Tibial artery (tissue), 4 donors: Measurements from ENCODE around the gene UCN.

Experiments used
- DNase-seq, 2 donors: peaks; one replicate each; pipeline ENCODE4 v3.0.0-alpha.2; 2019
- H3K27ac ChIP-seq, 2 donors: fragments of 200-600 bp; sonication (generic) in 1 of 2; 1 replicate in 1 of 2; 2 replicates in 1 of 2; pipeline ENCODE4 v1.5.1; 2018 to 2019; ENCODE audit warnings: mild to moderate bottlenecking in 1 of 2
- H3K27me3 ChIP-seq, 2 donors: fragments of 200-600 bp; sonication (generic) in 1 of 2; one replicate each; pipeline versions ENCODE4 v1.5.1 to v1.6.0; 2016 to 2019
- H3K36me3 ChIP-seq, 3 donors: fragments of 200-600 bp; sonication (generic) in 2 of 3; one replicate each; pipeline ENCODE4 v1.5.1; 2016 to 2019; ENCODE audit warnings: mild to moderate bottlenecking in 2 of 3
- H3K4me1 ChIP-seq, 4 donors: fragments of 200-600 bp; sonication (generic) in 2 of 4; 1 replicate in 3 of 4; 2 replicates in 1 of 4; pipeline ENCODE4 v1.5.1; 2016 to 2019
- H3K4me3 ChIP-seq, 2 donors: fragments of 200-600 bp; sonication (generic) in 1 of 2; 1 replicate in 1 of 2; 2 replicates in 1 of 2; pipeline ENCODE4 v1.5.1; 2018 to 2019; ENCODE audit warnings: mild to moderate bottlenecking in 2 of 2
- H3K9me3 ChIP-seq, 3 donors: fragments of 200-600 bp; sonication (generic) in 1 of 3; one replicate each; pipeline ENCODE4 v1.5.1; 2016 to 2019
- CTCF ChIP-seq, 2 experiments: fragments of 200-600 bp in 1 of 2; fragments of 450-650 bp in 1 of 2; IDR thresholded peaks; one replicate each; pipeline ENCODE4 v1.5.1; 2017 to 2019; ENCODE audit warnings: antibody characterized with exemption in 2 of 2, mild to moderate bottlenecking in 1 of 2, moderate library complexity in 1 of 2
- intact Hi-C: fragments of 100-400 bp; cut with DNase I; formaldehyde crosslinking; loops from one replicate; pipeline ENCODE4 v1.15.0; 2023; ENCODE audit warnings: low total_unique reads

UCN gene

GRCh38 chr2:27258051-27258450, 50.2 kb downstream of the UCN start:
- H3K4me3 ChIP-seq: no peak overlapping the region
- peaks cover 0 to 59% of the 10 kb centered on the region in 2 donors for H3K27me3 ChIP-seq
- no peak for DNase-seq
- TF ChIP-seq CTCF (IDR thresholded peaks at IDR 0.05): no peak
- no peaks in the 10 kb centered on the region for H3K9me3 ChIP-seq
- intact Hi-C loops: no loop called here
- no peaks in the 10 kb centered on the region for H3K36me3 ChIP-seq
- no peak overlapping the region for H3K27ac ChIP-seq
- peaks cover 0 to 29% (median 14%) of the 10 kb centered on the region in 4 donors for H3K4me1 ChIP-seq
